ENCODE results near the gene TOR1A.

The TOR1A gene

DNA sequence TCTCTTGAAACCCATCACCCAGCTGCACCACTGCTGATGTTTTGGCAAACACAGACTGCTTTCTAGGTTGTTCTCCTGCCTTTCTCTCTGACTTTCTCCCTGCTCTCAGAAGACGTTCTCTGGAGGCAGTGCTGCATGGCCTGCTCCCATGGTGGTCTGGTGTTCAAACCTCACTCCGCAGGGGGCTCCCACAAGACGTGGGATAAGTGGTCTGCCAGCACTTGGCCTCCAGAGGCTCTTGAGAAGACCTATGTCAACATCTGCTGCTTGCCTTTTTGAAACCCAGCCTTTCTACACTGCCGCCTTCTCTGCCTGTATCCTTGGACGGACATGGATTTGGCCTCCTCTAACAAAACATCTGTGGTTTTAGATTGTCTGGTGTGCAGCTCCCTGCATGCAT is 27.9 kb upstream of the TOR1A start:
- no peak for DNase-seq

GRCh38 chr9:129850821-129851550 is 27.1 kb upstream of the TOR1A start:
- no peak for DNase-seq

DNA sequence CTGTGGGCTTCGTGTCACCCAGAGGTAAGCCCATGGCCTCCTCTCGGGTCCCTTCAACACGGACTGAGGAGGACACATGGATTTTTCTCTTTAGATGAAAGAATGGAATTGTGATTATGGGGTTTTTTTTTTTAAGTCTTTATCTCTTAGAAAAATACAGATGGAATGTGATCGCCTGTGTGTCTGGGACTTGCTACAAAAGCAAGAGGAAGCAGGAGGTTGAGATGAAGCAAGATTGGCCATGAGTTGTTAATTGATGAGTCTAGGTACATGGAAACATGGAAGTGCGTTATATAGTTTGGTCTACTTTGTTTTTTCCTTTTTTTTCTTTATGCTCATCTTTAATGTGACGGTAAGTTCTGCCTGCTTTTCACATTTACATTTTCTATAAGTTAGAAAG is 26.0 kb upstream of the TOR1A start:
- DNase-seq: no peak

DNA sequence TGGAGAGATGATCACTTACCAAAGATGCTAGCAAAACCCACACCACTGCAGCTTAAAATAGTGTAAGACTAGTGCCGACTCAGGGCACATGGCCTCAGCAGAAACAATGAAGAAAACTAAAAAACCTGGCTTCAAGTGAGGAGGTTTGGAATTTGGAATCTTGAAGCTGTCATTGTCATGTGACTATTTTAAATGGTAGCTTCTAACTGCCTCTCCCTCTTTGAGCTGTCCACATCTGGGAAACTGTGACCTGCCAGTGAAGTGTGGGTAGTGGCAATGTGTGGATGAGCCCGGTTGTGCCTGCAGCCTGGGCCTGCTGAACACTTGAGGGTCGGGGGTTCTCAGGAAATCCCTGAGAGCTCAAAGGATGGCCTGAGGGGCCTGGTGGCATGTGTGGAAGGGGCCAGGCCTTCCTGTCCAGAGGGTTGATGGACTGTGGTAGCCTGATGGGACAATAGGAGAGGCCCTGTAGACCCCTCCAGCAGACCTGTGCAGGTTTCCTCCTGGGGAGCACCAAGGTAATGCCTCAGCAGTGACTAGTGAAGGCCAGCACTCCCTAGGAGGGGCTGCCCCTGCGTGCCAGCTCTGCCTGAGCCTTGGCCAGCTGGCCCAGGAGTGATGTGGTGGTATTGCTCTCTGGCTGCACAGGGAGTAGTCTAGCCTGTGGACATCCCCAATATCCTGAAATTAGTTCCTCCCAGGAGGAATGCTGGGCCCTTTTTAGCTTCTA is 24.9 kb upstream of the TOR1A start:
- DNase-seq: no peak

DNA sequence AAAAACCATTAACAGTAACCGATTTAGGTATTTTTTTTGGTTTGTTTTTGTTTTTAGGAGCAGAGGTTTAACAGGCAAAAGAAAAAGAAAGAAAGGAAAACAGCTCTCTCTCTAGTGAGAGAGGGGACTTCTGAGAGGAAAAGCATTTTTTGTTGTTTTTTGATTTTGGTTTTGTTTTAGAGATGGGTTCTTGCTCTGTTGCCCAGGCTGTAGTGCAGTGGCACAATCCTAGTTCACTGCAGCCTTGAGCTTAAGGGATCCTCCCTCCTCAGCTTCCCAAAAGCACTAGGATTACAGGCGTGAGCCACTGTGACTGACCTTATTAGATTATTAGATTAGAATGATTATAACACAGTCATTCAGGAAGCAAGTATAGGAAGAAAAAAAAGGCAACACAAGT is 21.4 kb upstream of the TOR1A start:
- DNase-seq: no peak

GRCh38 chr9:129841071-129841470 is 17.1 kb upstream of the TOR1A start:
- DNase-seq: no peak

GRCh38 chr9:129840034-129840433 is 16.1 kb upstream of the TOR1A start:
- DNase-seq: peak; percentile 57

- DNase-seq: no peak
Observed at GRCh38 chr9:129839324-129840023, 15.5 kb upstream of the TOR1A start.

- peak; percentile 46 for DNase-seq
Observed at GRCh38 chr9:129838707-129839259, 14.8 kb upstream of the TOR1A start.

GRCh38 chr9:129836311-129837007 is 12.5 kb upstream of the TOR1A start:
- peak; percentile 67 for DNase-seq

GRCh38 chr9:129835860-129836223 is 11.9 kb upstream of the TOR1A start:
- peak; percentile 22 for DNase-seq

- DNase-seq: peak; percentile 99
Observed at GRCh38 chr9:129835128-129835859, 11.4 kb upstream of the TOR1A start, which contains the start of the genes C9orf78 and USP20. Gene C9orf78 (minus strand): TSS chr9:129835275. CDS start chr9:129835221, 54 bp downstream. Gene USP20 (plus strand): TSS chr9:129835458. CDS start chr9:129852556, 17,098 bp downstream.

- peak; percentile 69 for DNase-seq
Observed at GRCh38 chr9:129834489-129835127, 10.7 kb upstream of the TOR1A start.

DNA sequence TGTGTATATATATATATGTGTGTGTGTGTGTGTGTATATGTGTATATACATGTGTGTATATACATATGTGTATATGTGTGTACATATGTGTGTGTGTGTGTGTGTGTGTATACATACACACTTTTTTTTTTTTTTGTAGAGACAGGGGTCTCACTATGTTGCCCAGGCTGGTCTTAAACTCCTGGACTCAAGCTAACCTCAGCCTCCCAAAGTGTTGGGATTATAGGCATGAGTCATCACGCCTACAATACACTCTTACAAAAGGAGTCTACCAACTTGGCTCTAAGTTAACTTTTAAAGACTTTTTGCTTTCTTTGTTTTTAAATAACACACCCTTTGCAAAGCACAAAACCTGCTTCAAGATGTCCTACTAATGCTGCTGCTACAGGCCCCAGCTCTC is 9.0 kb upstream of the TOR1A start:
- no peak for DNase-seq

DNA sequence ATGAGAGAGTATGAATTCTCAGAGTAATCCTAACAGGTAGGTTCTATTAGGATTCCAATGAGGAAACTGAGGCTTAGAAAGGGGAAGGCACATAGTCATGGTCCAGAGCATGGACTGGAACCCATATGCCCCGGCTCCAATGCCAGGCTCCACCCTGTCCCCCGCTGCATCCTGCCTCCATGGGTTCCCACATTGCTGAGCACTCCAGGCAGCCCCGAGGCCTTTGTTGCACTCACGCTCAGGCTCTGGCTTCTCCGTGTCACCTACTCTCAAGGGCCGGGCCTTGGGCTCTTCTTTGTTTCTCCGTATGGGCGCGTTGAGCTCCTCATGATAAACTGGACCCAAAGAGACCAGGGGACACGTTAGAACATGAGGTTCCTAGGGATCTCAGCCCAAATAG is 5.0 kb upstream of the TOR1A start:
- DNase-seq: no peak

GRCh38 chr9:129828051-129828450 is 4.1 kb upstream of the TOR1A start:
- DNase-seq: no peak

DNA sequence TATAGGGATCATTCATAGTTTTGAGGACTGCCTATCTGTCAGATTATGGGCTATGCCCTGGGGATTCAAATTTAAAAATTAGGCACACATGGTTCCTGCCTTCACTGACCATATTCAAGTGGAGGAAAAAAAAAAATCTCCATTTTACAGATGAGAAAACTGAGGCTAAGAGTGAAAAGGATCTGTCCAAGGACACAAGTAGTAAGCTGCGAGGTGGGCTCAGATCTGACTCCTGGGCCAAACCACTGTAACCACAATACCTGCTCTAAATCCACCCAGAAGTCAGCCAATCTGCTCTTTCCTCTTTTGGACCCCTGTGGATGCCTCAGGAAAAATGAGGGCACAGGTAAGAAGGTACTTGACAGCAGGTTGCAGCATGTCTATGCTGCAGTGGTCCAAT is 2.8 kb upstream of the TOR1A start:
- DNase-seq: no peak

- no peak for DNase-seq
Observed at GRCh38 chr9:129826344-129826743, 2.4 kb upstream of the TOR1A start.

GRCh38 chr9:129823542-129823934 is 398 bp downstream of the TOR1A start:
- peak; percentile 11 for DNase-seq

- peak; percentile 21 for DNase-seq
Observed at GRCh38 chr9:129822898-129823541, 916 bp downstream of the TOR1A start.

All from CD4-positive, alpha-beta T cell treated with Interleukin-6 for 4 hours (primary cell).